MM.1S (cell line): ENCODE results near the gene TMEM131.

Experiments used
- DNase-seq: peaks from one replicate; pipeline ENCODE4 v3.0.0-alpha.2; 2015
- H2AFZ ChIP-seq: fragments of 300-600 bp; sonication (generic); 2 replicates; pipeline ENCODE4 v1.6.0; 2016; ENCODE audit warnings: antibody characterized with exemption, low read length
- H3F3A ChIP-seq: fragments of 300-600 bp; sonication (generic); 2 replicates; pipeline ENCODE4 v1.6.1; 2016; ENCODE audit warnings: mild to moderate bottlenecking, antibody characterized with exemption, low read length, moderate library complexity, mixed read lengths; ENCODE audit not compliant: insufficient read depth
- H3K27ac ChIP-seq: fragments of 300-600 bp; sonication (generic); 2 replicates; pipeline ENCODE4 v1.5.1; 2016; ENCODE audit warnings: mild to moderate bottlenecking, low read length
- H3K27me3 ChIP-seq: fragments of 300-600 bp; sonication (generic); replicated peaks from 2 replicates; pipeline ENCODE4 v1.6.0; 2016; ENCODE audit warnings: low read length; ENCODE audit not compliant: insufficient read depth
- H3K36me3 ChIP-seq: fragments of 300-600 bp; sonication (generic); replicated peaks from 2 replicates; pipeline ENCODE4 v1.6.1; 2016; ENCODE audit warnings: mild to moderate bottlenecking, low read length, mixed read lengths; ENCODE audit not compliant: insufficient read depth
- H3K4me1 ChIP-seq: fragments of 300-600 bp; sonication (generic); 2 replicates; pipeline ENCODE4 v1.6.1; 2016; ENCODE audit warnings: low read length, mixed read lengths
- H3K4me2 ChIP-seq: fragments of 300-600 bp; sonication (generic); 2 replicates; pipeline ENCODE4 v1.6.0; 2016; ENCODE audit warnings: low read depth, low read length
- H3K4me3 ChIP-seq: fragments of 300-600 bp; sonication (generic); 2 replicates; pipeline ENCODE4 v1.5.1; 2016; ENCODE audit warnings: low read length, mixed read lengths
- H3K79me2 ChIP-seq: fragments of 300-600 bp; sonication (generic); 2 replicates; pipeline ENCODE4 v1.6.1; 2016; ENCODE audit warnings: mixed run types, low read length, mixed read lengths
- H3K9ac ChIP-seq: fragments of 300-600 bp; sonication (generic); 2 replicates; pipeline ENCODE4 v1.6.1; 2016; ENCODE audit warnings: low read length, mixed read lengths
- H3K9me2 ChIP-seq: fragments of 300-600 bp; sonication (generic); replicated peaks from 2 replicates; pipeline ENCODE4 v1.6.1; 2016; ENCODE audit warnings: mild to moderate bottlenecking, low read length, mixed read lengths; ENCODE audit not compliant: insufficient read depth
- H3K9me3 ChIP-seq: fragments of 300-600 bp; sonication (generic); replicated peaks from 2 replicates; pipeline ENCODE4 v1.6.1; 2016; ENCODE audit warnings: mild to moderate bottlenecking, low read length, mixed read lengths; ENCODE audit not compliant: insufficient read depth
- H4K20me1 ChIP-seq: fragments of 300-600 bp; sonication (generic); 2 replicates; pipeline ENCODE4 v1.6.1; 2016; ENCODE audit warnings: mild to moderate bottlenecking, low read length, moderate library complexity, mixed read lengths; ENCODE audit not compliant: insufficient read depth
- CTCF ChIP-seq: fragments of 300-600 bp; sonication (generic); IDR thresholded peaks from 2 replicates; pipeline ENCODE4 v1.5.1; 2016; ENCODE audit warnings: antibody characterized with exemption, low read length, mixed read lengths
- EZH2 ChIP-seq: fragments of 300-600 bp; sonication (generic); optimal IDR thresholded peaks from 2 replicates; pipeline ENCODE3; 2017; ENCODE audit warnings: low read depth, mild to moderate bottlenecking, antibody characterized with exemption, low read length, mixed read lengths
- EZH2phosphoT487 ChIP-seq: fragments of 300-600 bp; sonication (generic); IDR thresholded peaks from 2 replicates; pipeline ENCODE4 v1.6.1; 2018; ENCODE audit warnings: antibody characterized with exemption, low read length

Gene TMEM131

GRCh38 chr2:97719362-97720155 is 276.2 kb downstream of the TMEM131 start:
- Histone ChIP-seq H3K79me2 (no peaks in the 10 kb centered on the region), H3K4me1 (peaks cover 13% of the 10 kb centered on the region), H3F3A (no peaks in the 10 kb centered on the region), H3K9me3 (no peaks in the 10 kb centered on the region), H3K9me2 (no peaks in the 10 kb centered on the region), H3K36me3 (no peaks in the 10 kb centered on the region), H2AFZ (peak overlapping the region; percentile 64; the same call in 1 of the 2 replicates), H3K4me2 (no peak overlapping the region), H3K27me3 (no peaks in the 10 kb centered on the region), H3K4me3 (no peak overlapping the region), H4K20me1 (no peaks in the 10 kb centered on the region), H3K27ac (no peak overlapping the region), H3K9ac (no peak overlapping the region)
- TF ChIP-seq EZH2phosphoT487 (no peak), EZH2 (no peak), CTCF (no peak)
- no peak for DNase-seq

GRCh38 chr2:97718942-97719341 is 276.8 kb downstream of the TMEM131 start:
- Histone ChIP-seq H3K9me3 (no peaks in the 10 kb centered on the region), H3K27me3 (no peaks in the 10 kb centered on the region), H4K20me1 (no peaks in the 10 kb centered on the region), H3K9ac (no peak overlapping the region), H3K79me2 (no peaks in the 10 kb centered on the region), H3K9me2 (no peaks in the 10 kb centered on the region), H3K4me3 (no peak overlapping the region), H3K27ac (no peak overlapping the region), H3K36me3 (no peaks in the 10 kb centered on the region), H3F3A (no peaks in the 10 kb centered on the region), H3K4me2 (peak overlapping the region; percentile 40; the same call in 1 of the 2 replicates), H3K4me1 (peaks cover 13% of the 10 kb centered on the region), H2AFZ (peak overlapping the region; percentile 64)
- DNase-seq = no peak
- TF ChIP-seq CTCF = no peak
- TF ChIP-seq EZH2 = no peak
- TF ChIP-seq EZH2phosphoT487 = no peak

- Histone ChIP-seq H3F3A (no peaks in the 10 kb centered on the region), H3K79me2 (no peaks in the 10 kb centered on the region), H3K27ac (no peak overlapping the region), H2AFZ (peak overlapping the region; percentile 64), H3K4me3 (no peak overlapping the region), H4K20me1 (no peaks in the 10 kb centered on the region), H3K4me1 (peaks cover 13% of the 10 kb centered on the region), H3K36me3 (no peaks in the 10 kb centered on the region), H3K9me3 (no peaks in the 10 kb centered on the region), H3K4me2 (peak overlapping the region; percentile 40; the same call in 1 of the 2 replicates), H3K27me3 (no peaks in the 10 kb centered on the region), H3K9me2 (no peaks in the 10 kb centered on the region), H3K9ac (no peak overlapping the region)
- TF ChIP-seq CTCF (no peak), EZH2 (no peak), EZH2phosphoT487 (no peak)
- DNase-seq = peak; percentile 82
Measured at GRCh38 chr2:97718051-97718882, 277.5 kb downstream of the TMEM131 start.
